ENCODE data around the gene CREBL2.

Gene CREBL2

DNA sequence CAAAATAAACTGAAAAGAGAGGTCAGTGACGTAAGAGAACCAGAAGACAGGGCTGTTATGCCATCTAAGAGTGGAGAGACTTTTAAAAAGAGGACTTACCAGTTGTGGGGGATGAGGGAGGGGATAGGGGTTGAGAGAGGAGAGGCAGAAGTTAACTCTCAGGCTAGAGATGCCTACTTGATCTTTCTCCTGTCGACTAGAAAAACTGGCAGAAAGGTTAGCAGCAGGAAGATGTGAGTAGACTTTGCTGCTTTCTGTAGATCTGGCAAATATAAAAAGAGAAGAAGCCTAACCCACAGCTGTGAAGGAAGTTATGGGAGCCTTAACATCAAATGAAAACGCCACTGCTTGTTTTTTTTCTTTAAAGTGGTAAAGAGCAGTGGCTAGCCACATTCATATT, 10.7 kb downstream of the CREBL2 start:
- DNase-seq (ENCODE audit: extremely low read depth, low read depth), result no peak
- no peak overlapping the region for H3K4me3 ChIP-seq (replicated peaks; ENCODE audit: low read depth, low read length)
- TF ChIP-seq CTCF (IDR thresholded peaks at IDR 0.05; ENCODE audit: low read depth, low read length, missing control alignments), result no peak

DNA sequence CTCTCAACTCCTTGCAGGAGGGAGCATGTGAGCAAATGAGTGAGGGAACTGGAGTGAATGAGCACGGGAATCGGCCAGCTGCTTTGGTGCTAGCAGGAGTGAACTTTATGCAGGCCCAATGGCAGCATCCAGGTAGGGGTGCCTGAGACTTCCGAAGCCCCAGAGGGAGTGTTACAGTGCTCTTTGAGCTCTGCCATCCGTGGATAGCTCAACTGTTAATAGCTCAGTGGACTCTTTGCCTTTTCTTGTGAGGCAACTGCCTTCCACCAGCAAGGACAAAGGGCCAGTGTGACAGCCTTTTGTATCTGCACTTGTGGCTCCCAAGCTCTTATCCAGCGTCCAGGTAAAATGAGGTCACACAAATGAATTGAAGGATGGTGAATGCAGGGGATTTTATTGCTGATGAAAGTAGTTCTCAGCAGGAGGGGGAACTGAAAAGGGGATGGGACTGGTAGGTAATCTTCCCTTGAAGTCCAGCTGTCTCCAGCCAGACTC, 12.9 kb downstream of the CREBL2 start:
- TF ChIP-seq CTCF (IDR thresholded peaks at IDR 0.05; ENCODE audit: low read depth, low read length, missing control alignments), result no peak
- DNase-seq (ENCODE audit: extremely low read depth, low read depth), result no peak
- H3K4me3 ChIP-seq (replicated peaks; ENCODE audit: low read depth, low read length), result no peak overlapping the region

DNA sequence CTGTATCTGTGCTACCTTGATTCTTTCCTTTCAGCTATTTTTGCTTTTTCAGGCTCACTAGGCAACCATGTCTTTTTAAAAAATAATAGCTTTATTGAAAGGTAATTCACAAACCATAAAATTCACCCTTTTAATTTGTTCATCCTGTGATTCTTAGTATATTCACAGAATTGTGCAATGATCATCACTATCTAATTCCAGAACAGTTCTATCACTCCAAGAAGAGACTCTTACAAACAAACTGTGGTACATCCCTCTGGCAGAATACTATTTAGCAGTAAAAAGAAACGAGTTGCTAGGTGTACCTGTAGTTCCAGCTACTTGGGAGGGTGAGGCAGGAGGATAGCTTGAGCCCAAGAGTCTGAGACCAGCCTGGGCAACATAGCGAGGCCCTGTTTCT, 14.8 kb downstream of the CREBL2 start:
- TF ChIP-seq CTCF (IDR thresholded peaks at IDR 0.05; ENCODE audit: low read depth, low read length, missing control alignments), result no peak
- no peak overlapping the region for H3K4me3 ChIP-seq (replicated peaks; ENCODE audit: low read depth, low read length)
- DNase-seq (ENCODE audit: extremely low read depth, low read depth), result no peak

DNA sequence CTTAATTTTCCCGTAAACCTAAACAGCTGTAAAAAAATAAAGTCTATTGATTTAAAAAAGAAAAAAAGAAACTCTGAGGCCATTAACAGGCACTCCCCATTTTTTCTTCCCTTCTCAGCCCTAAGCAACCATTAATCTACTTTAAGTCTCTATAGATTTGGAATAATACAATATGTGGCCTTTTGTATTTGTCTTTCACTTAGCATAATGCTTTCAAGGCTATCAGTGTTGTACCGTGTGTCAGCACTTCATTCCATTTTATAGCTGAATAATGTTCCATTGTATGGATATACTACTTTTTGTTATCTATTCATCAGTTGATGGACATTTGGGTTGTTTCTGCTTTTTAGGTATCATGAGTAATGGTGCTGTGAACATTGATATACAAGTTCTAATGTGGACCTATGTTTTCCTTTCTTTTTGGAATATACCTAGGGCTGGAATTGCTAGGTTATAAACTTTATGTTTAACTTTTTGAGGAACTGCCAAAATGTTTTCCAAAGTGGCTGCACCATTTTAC, 15.7 kb downstream of the CREBL2 start:
- TF ChIP-seq CTCF (IDR thresholded peaks at IDR 0.05; ENCODE audit: low read depth, low read length, missing control alignments), result no peak
- no peak for DNase-seq (ENCODE audit: extremely low read depth, low read depth)
- H3K4me3 ChIP-seq (replicated peaks; ENCODE audit: low read depth, low read length), result no peak overlapping the region

- no peak for TF ChIP-seq CTCF (IDR thresholded peaks at IDR 0.05; ENCODE audit: low read depth, low read length, missing control alignments)
- no peak overlapping the region for H3K4me3 ChIP-seq (replicated peaks; ENCODE audit: low read depth, low read length)
- DNase-seq (ENCODE audit: extremely low read depth, low read depth), result no peak
These were observed 16.3 kb downstream of the CREBL2 start for GRCh38 chr12:12628013-12628412.

DNA sequence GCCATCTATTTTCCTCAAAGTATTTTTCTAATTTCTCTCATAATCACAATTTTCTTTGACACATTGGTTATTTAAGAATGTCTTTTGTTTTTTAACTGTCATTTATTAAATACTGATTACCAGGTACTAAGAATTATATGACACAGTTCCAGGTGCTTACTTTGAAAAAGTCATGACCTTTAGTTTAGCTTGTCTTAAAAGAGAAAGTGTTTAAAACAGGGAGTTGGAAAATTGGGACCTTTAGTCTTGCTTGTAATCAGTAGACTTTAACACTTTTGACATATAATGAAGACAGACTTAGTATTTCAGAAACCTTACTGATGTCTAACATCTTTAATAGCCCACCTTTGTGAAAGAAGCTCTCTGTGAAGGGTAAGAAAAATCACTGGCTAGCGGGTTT, 19.2 kb downstream of the CREBL2 start:
- TF ChIP-seq CTCF (IDR thresholded peaks at IDR 0.05; ENCODE audit: low read depth, low read length, missing control alignments), result no peak
- DNase-seq (ENCODE audit: extremely low read depth, low read depth), result no peak
- H3K4me3 ChIP-seq (replicated peaks; ENCODE audit: low read depth, low read length), result no peak overlapping the region

DNA sequence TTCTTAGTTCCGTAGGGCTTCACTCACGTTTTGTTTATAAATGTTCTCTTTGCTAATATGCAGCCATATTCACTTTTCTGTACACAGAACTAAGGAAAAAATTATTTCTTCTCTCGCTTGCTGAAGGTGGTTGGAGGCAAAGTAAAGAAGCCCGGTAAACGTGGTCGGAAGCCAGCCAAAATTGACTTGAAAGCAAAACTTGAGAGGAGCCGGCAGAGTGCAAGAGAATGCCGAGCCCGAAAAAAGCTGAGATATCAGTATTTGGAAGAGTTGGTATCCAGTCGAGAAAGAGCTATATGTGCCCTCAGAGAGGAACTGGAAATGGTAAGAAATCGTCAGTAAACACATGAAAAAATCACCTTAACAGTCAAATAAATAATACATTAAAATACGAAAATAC, 24.0 kb downstream of the CREBL2 start:
- DNase-seq (ENCODE audit: extremely low read depth, low read depth), result no peak
- no peak for TF ChIP-seq CTCF (IDR thresholded peaks at IDR 0.05; ENCODE audit: low read depth, low read length, missing control alignments)
- no peak overlapping the region for H3K4me3 ChIP-seq (replicated peaks; ENCODE audit: low read depth, low read length)
